Uterus (tissue), 4 donors: ENCODE measurements around the gene RUSF1. TPM values are rescaled to one million over a fixed set of nuclear protein-coding genes. Genes with fewer than 3 reads are reported as not detected.

Experiments used
- DNase-seq, 2 donors: peaks; one replicate each; pipeline ENCODE4 v3.0.0-alpha.2; 2019 to 2020
- H3K27ac ChIP-seq, 2 donors: fragments of 200-600 bp; sonication (generic); 1 replicate in 1 of 2; 2 replicates in 1 of 2; pipeline ENCODE4 v1.5.1; 2016 to 2018
- H3K27me3 ChIP-seq, 2 donors: fragments of 200-600 bp; sonication (generic); one replicate each; pipeline ENCODE4 v1.5.1; 2018 to 2019; ENCODE audit warnings: control low read depth in 1 of 2
- H3K36me3 ChIP-seq, 2 donors: fragments of 200-600 bp; sonication (generic); one replicate each; pipeline ENCODE4 v1.5.1; 2019; ENCODE audit warnings: control low read depth in 1 of 2
- H3K4me1 ChIP-seq, 2 donors: fragments of 200-600 bp; sonication (generic); one replicate each; pipeline ENCODE4 v1.5.1; 2018 to 2019; ENCODE audit warnings: control low read depth in 1 of 2
- H3K4me3 ChIP-seq, 2 donors: fragments of 200-600 bp; sonication (generic); 1 replicate in 1 of 2; 2 replicates in 1 of 2; pipeline ENCODE4 v1.5.1; 2018 to 2019; ENCODE audit warnings: mild to moderate bottlenecking in 1 of 2
- H3K9me3 ChIP-seq, 2 donors: fragments of 200-600 bp; sonication (generic); one replicate each; pipeline ENCODE4 v1.5.1; 2019; ENCODE audit warnings: control low read depth in 1 of 2
- POLR2A ChIP-seq, 2 donors: fragments of 450-650 bp; IDR thresholded peaks; one replicate each; pipeline ENCODE4 v1.6.1; 2016; ENCODE audit warnings: antibody characterized with exemption in 2 of 2, mild to moderate bottlenecking in 1 of 2, moderate library complexity in 1 of 2
- intact Hi-C: fragments of 100-400 bp; cut with DNase I; formaldehyde crosslinking; loops from one replicate; pipeline ENCODE4 v1.15.1; 2023; ENCODE audit warnings: low total_unique reads
- total RNA-seq, 4 donors: library from RNA; depleted of rRNA in 3 of 4; stranded (reverse); fragments of >200 nt in 3 of 4; gene quantifications; one replicate each; pipeline versions ENCODE4 v1.1.0 to v1.2.4, GENCODE V29; 2014 to 2023
- TF ChIP-seq, protein P1 (sequence below), 4 experiments: fragments of 200-600 bp in 2 of 4; fragments of 450-650 bp in 2 of 4; sonication (generic) in 2 of 4; IDR thresholded peaks; one replicate each; pipeline ENCODE4 v1.5.1; 2016 to 2019; ENCODE audit warnings: antibody characterized with exemption in 4 of 4, mild to moderate bottlenecking in 2 of 4, moderate library complexity in 1 of 4
- donor health status: DM: yes; HTN: yes; CAD: no.

Gene RUSF1
- total RNA-seq, 4 donors from 2014 or later: 19.2 to 93.5 (median 82.9) TPM

DNA sequence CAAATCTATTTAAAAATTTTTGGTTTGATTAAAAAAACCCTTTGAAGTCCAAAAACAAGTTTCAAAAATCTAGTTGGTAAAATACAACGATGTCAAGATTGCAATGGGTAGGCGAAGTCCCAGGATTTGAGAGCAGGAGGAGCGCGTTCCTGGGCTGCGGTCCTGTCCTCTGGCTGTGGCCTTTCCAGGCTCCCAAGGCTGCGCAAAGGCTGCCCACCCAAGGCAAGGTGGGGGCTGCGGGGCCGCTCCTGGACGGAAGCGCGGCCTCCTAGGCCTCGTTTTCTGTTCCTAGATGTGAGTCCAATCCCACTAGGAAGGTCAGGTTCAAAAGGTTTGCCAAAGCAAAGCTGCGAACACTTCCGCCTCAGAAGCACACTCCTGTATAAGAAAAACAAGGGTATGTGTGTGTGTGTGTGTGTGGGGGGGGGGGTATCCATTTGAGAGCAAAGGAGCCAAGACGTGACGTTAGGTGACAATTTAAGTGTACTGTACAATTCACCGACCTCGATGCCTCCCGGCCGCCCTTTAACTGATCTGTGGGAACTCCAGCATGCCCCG is 28.7 kb upstream of the RUSF1 start:
- no peak for DNase-seq
- H3K27ac ChIP-seq: no peak overlapping the region
- intact Hi-C loops: no loop called here
- H3K4me1 ChIP-seq: no peaks in the 10 kb centered on the region
- H3K9me3 ChIP-seq: no peaks in the 10 kb centered on the region
- H3K4me3 ChIP-seq: no peak overlapping the region
- no peak for TF ChIP-seq POLR2A (IDR thresholded peaks at IDR 0.05)
- TF ChIP-seq, protein P1, sequence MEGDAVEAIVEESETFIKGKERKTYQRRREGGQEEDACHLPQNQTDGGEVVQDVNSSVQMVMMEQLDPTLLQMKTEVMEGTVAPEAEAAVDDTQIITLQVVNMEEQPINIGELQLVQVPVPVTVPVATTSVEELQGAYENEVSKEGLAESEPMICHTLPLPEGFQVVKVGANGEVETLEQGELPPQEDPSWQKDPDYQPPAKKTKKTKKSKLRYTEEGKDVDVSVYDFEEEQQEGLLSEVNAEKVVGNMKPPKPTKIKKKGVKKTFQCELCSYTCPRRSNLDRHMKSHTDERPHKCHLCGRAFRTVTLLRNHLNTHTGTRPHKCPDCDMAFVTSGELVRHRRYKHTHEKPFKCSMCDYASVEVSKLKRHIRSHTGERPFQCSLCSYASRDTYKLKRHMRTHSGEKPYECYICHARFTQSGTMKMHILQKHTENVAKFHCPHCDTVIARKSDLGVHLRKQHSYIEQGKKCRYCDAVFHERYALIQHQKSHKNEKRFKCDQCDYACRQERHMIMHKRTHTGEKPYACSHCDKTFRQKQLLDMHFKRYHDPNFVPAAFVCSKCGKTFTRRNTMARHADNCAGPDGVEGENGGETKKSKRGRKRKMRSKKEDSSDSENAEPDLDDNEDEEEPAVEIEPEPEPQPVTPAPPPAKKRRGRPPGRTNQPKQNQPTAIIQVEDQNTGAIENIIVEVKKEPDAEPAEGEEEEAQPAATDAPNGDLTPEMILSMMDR (IDR thresholded peaks at IDR 0.05): no peak
- H3K27me3 ChIP-seq: no peaks in the 10 kb centered on the region
- no peaks in the 10 kb centered on the region for H3K36me3 ChIP-seq

DNA sequence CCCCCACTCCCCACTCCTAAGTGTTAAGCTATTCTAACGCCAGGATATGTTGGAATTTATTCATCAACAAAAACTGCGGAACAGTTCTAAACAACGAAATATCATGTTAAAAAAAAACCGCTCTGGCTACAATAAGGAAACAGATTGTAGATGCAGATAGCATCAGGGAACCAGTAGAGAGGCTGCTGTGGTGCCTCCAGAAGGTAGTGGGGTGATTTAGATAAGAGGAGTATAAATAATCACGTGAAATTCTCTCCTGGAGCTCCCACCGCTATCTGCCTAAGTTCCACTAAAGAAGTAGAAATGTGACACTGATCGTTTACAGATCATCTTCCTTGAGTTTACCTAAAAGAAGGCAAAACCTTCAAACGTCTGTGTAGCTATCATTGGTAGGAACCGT is 27.5 kb upstream of the RUSF1 start:
- no peaks in the 10 kb centered on the region for H3K36me3 ChIP-seq
- no peak overlapping the region for H3K4me3 ChIP-seq
- H3K9me3 ChIP-seq: no peaks in the 10 kb centered on the region
- intact Hi-C loops: no loop called here
- H3K27ac ChIP-seq: no peak overlapping the region
- H3K27me3 ChIP-seq: no peaks in the 10 kb centered on the region
- no peak for DNase-seq
- no peaks in the 10 kb centered on the region for H3K4me1 ChIP-seq
- no peak for TF ChIP-seq POLR2A (IDR thresholded peaks at IDR 0.05)
- TF ChIP-seq, protein P1 (IDR thresholded peaks at IDR 0.05): no peak

DNA sequence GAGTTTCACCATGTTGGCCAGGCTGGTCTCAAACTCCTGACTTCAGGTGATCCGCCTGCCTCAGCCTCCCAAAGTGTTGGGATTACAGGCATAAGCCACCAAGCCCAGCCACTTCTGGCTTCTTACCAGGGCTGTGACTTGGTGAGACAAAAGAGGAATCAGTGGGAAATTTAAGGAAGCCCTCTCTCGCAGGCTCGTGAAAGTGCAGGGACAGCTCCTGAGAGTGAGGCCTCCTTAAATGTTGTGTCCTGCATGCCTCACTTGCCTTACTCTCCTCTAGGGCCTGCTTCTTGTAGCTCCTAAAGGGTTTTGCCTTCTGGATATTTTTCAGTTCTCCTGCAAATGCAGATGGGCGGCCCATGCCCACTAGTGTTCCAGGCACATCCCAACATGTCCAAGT is 24.7 kb upstream of the RUSF1 start:
- intact Hi-C loops: no loop called here
- H3K36me3 ChIP-seq: no peaks in the 10 kb centered on the region
- TF ChIP-seq, protein P1 (IDR thresholded peaks at IDR 0.05): no peak
- TF ChIP-seq POLR2A (IDR thresholded peaks at IDR 0.05): no peak
- H3K4me1 ChIP-seq: peaks cover 0 to 6% of the 10 kb centered on the region in 2 donors
- no peak overlapping the region for H3K4me3 ChIP-seq
- H3K27me3 ChIP-seq: no peaks in the 10 kb centered on the region
- no peak for DNase-seq
- no peaks in the 10 kb centered on the region for H3K9me3 ChIP-seq
- no peak overlapping the region for H3K27ac ChIP-seq

DNA sequence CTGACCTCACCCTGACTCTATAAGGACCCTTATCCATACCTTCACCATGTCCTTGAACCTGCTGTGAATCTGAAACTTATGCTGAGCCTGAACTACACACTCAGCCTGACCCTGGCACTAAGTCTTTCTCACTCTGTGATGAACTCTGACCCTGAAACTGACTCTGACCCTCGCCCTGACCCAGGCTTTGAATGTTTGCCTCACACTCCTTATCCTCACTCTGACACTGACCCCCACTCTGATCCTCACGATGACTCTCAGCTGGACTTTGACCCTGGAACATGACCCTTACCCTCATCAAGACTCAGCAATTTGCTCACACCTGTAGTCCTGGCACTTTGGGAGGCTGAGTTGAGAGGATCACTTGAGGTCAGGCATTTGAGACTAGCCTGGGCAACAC is 23.9 kb upstream of the RUSF1 start:
- intact Hi-C loops: no loop called here
- no peak overlapping the region for H3K27ac ChIP-seq
- TF ChIP-seq, protein P1 (IDR thresholded peaks at IDR 0.05): no peak
- TF ChIP-seq POLR2A (IDR thresholded peaks at IDR 0.05): no peak
- H3K9me3 ChIP-seq: no peaks in the 10 kb centered on the region
- no peaks in the 10 kb centered on the region for H3K36me3 ChIP-seq
- no peak overlapping the region for H3K4me3 ChIP-seq
- DNase-seq: no peak
- no peaks in the 10 kb centered on the region for H3K27me3 ChIP-seq
- peaks cover 0 to 6% of the 10 kb centered on the region in 2 donors for H3K4me1 ChIP-seq

DNA sequence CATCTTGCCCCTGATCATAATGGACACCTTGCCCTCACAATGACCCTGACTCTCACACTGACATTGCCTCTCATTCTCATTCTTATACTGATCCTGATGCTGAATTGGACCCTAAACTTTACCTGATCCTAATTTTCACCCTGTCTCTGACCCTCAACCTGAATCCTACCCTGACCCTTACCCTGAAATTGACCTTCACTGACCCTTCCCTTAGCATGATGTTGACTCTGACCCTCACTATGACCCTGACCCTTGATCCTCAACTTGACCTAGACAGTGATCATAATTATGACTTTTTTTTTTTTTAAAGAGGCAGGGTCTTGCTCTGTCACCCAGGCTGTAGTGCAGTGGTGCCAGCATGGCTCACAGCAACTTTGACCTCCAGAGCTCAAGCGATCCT is 22.9 kb upstream of the RUSF1 start:
- Histone ChIP-seq H3K4me3 (no peak overlapping the region), H3K27me3 (no peaks in the 10 kb centered on the region)
- intact Hi-C loops: no loop called here

More for the DNA sequence above, 22.9 kb upstream of the RUSF1 start:
- Histone ChIP-seq H3K9me3 (no peaks in the 10 kb centered on the region), H3K4me1 (peaks cover 0 to 6% of the 10 kb centered on the region in 2 donors), H3K36me3 (no peaks in the 10 kb centered on the region), H3K27ac (no peak overlapping the region)
- DNase-seq: no peak
- TF ChIP-seq, protein P1 (IDR thresholded peaks at IDR 0.05): no peak
